ENCODE measurements around the gene GOLGA6C. TPM values are rescaled to one million over a fixed set of nuclear protein-coding genes. Genes with fewer than 3 reads are reported as not detected.

Gene GOLGA6C
- total and polyA plus RNA-seq, 9 of the 15 experiments (the other 6 are each of a cell fraction or from before 2014, with no cell fraction given), result not detected

GRCh38 chr15:75233504-75234190 is 24.5 kb upstream of the GOLGA6C start (continued):
- TF ChIP-seq HINFP (tag; conservative IDR thresholded peaks at IDR 0.05; ENCODE audit: low read depth), result no peak
- no peak for TF ChIP-seq ZNF785 (CRISPR knock-in tag; IDR thresholded peaks at IDR 0.05)
- no peak for TF ChIP-seq YY1 (IDR thresholded peaks at IDR 0.05; ENCODE audit: borderline replicate concordance in 1 of 3, control insufficient read depth in 1 of 3, extremely low read depth in 1 of 3, insufficient read depth in 3 of 3, insufficient read length in 1 of 3, insufficient replicate concordance in 2 of 3, low read depth in 1 of 3, low read length in 2 of 3)
- no peak for TF ChIP-seq PHTF2 (CRISPR knock-in tag; IDR thresholded peaks at IDR 0.05)
- TF ChIP-seq SIN3A (IDR thresholded peaks at IDR 0.05; ENCODE audit: borderline replicate concordance in 2 of 2, control insufficient read depth in 1 of 2, low read depth in 2 of 2, low read length in 2 of 2), result no peak
- no peak for TF ChIP-seq HNRNPK (IDR thresholded peaks at IDR 0.05; ENCODE audit: low read depth, low read length, poor library complexity, severe bottlenecking)
- no peak for TF ChIP-seq GTF2E2 (tag; IDR thresholded peaks at IDR 0.05)
- TF ChIP-seq NR3C1 (CRISPR knock-in tag; IDR thresholded peaks at IDR 0.05), result no peak
- no peak for TF ChIP-seq KLF6 (CRISPR knock-in tag; IDR thresholded peaks at IDR 0.05; ENCODE audit: borderline replicate concordance)
